Calu3 (cell line): Measurements from ENCODE around the gene AASS. TPM values are rescaled to one million over a fixed set of nuclear protein-coding genes. Genes with fewer than 3 reads are reported as not detected.
A peak's percentile ranks its signal among the peaks of the same experiment; 100 is the strongest.

Source experiments
- BruUV-seq: library from RNA; stranded (reverse); fragments of 400-500 nt; replicated peaks from 2 replicates; lab custom pipeline; 2021; lab: Mats Ljungman, UMichigan
- CTCF ChIA-PET: fragments of 300-600 bp; sonication (Branson Sonifier 250); formaldehyde crosslinking; loops from one replicate; lab custom pipeline; 2022; ENCODE audit warnings: antibody characterized with exemption; lab: Charles Lee
- DNase-seq: peaks from one replicate; pipeline ENCODE4 v3.0.0; 2022
- H3K27ac Mint-ChIP-seq: one replicate; pipeline ENCODE4 v1.8.0; 2022; ENCODE audit warnings: mixed read lengths; ENCODE audit not compliant: unreplicated experiment
- H3K27me3 Mint-ChIP-seq: one replicate; pipeline ENCODE4 v1.8.0; 2022; ENCODE audit warnings: mixed read lengths; ENCODE audit not compliant: unreplicated experiment
- H3K36me3 Mint-ChIP-seq: one replicate; pipeline ENCODE4 v1.8.0; 2022; ENCODE audit warnings: mild to moderate bottlenecking, moderate library complexity, mixed read lengths; ENCODE audit not compliant: insufficient read depth, unreplicated experiment
- H3K4me1 Mint-ChIP-seq: one replicate; pipeline ENCODE4 v1.8.0; 2022; ENCODE audit warnings: mild to moderate bottlenecking, low read depth, mixed read lengths; ENCODE audit not compliant: unreplicated experiment
- H3K4me3 Mint-ChIP-seq: one replicate; pipeline ENCODE4 v1.8.0; 2022; ENCODE audit warnings: mild to moderate bottlenecking, low read depth, moderate library complexity, mixed read lengths; ENCODE audit not compliant: unreplicated experiment
- H3K9me3 Mint-ChIP-seq: one replicate; pipeline ENCODE4 v1.8.0; 2022; ENCODE audit warnings: low read depth, mixed read lengths; ENCODE audit not compliant: unreplicated experiment
- CTCF ChIP-seq: fragments of 200-600 bp; IDR thresholded peaks from one replicate; pipeline ENCODE4 v1.8.0; 2022; ENCODE audit warnings: antibody characterized with exemption; ENCODE audit not compliant: unreplicated experiment
- intact Hi-C: fragments of 100-400 bp; cut with micrococcal nuclease; formaldehyde crosslinking; loops from one replicate; pipeline ENCODE4 v1.10.0; 2022; ENCODE audit not compliant: unreplicated experiment
- total RNA-seq: library from RNA; stranded (reverse); gene quantifications from 2 replicates; pipeline ENCODE4 v1.2.3, GENCODE V29; 2022

AASS gene
- total RNA-seq, 1 experiment from 2014 or later: 18.7 TPM

DNA sequence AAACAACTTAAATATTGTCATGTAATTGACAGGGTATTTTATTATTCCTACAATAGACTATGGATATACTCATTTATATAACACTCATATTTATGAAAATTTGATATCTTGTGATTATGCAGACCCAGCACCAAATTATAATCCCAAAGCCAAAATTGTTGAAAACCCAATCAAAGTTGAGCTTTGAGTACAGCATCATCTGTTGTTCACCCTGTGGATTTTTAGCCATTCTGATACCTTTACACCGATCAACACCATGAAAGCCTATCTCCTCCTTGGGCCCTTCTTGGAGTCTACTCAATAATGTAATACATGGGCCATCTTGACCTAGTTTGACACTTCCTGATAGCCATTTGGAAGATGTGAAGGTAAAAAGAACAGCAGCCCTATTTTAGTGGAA, 49.5 kb downstream of the AASS start:
- no peak for DNase-seq
- TF ChIP-seq CTCF: no peak
- H3K36me3 Mint-ChIP-seq: no peaks in the 10 kb centered on the region
- no peaks in the 10 kb centered on the region for H3K9me3 Mint-ChIP-seq
- no peak overlapping the region for H3K4me3 Mint-ChIP-seq
- no peaks in the 10 kb centered on the region for H3K27me3 Mint-ChIP-seq
- H3K27ac Mint-ChIP-seq: no peak overlapping the region
- intact Hi-C loops: loop anchor here (5.0 kb wide), 1 partner anchor 123 kb away; no protein-coding TSS in a partner anchor
- BruUV-seq: no TSS peak
- CTCF ChIA-PET: interaction anchor here (0.6 kb wide), 1 partner anchor 210 kb away, joined by 5 read pairs; the partner anchor contains the start of gene FEZF1
- H3K4me1 Mint-ChIP-seq: no peaks in the 10 kb centered on the region

DNA sequence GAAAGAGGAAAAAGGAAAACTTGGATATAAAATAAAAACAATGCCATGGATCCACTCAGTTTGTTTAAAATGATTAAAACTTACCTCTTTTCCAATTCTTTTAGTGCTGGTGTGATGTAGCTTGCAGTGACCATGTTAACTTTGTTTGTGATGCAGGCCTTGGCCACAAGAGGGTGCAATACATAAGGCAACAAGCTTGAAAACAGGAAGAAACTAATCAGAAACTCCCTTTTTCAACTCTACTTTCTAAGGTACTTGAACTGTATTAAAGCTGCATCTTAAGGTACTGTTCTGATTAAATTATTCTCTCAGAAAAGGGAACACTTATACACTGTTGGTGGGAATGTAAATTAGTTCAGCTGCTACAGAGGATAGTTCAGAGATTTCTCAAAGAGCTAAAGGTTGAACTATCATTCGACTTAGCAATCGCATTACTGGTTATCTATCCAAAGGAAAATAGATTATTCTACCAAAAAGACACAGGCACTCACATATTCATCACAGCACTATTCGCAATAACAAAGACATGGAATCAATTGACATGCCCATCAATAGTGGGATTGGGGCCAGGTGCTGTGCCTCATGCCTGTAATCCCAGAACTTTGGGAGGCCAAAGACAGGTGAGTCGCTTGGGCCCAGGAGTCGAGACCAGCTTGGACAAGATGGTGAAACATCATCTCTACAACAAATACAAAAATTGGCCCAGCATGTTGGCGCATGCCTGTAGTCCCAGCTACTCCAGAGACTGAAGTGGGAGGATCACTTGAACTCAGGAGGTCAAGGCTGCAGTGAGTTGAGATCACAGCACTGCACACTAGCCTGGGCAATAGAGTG, 50.9 kb downstream of the AASS start:
- no TSS peak for BruUV-seq
- Mint-ChIP-seq H3K4me3 (no peak overlapping the region), H3K4me1 (no peaks in the 10 kb centered on the region), H3K27me3 (no peaks in the 10 kb centered on the region), H3K9me3 (no peaks in the 10 kb centered on the region), H3K27ac (no peak overlapping the region), H3K36me3 (no peaks in the 10 kb centered on the region)
- peak; percentile 72 for DNase-seq
- CTCF ChIA-PET: interaction anchor here (0.5 to 1.8 kb wide), 7 partner anchors 11 to 202 kb away, joined by 3 to 6 read pairs (median 4); no protein-coding TSS in a partner anchor
- TF ChIP-seq CTCF: peak; percentile 68
- intact Hi-C loops: loop anchor here (1.0 to 5.0 kb wide), 4 partner anchors 78 to 439 kb away; no protein-coding TSS in a partner anchor

GRCh38 chr7:122082670-122083069, 61.4 kb downstream of the AASS start:
- no TSS peak for BruUV-seq
- no peak overlapping the region for H3K27ac Mint-ChIP-seq
- H3K4me1 Mint-ChIP-seq: no peaks in the 10 kb centered on the region
- intact Hi-C loops: no loop called here
- CTCF ChIA-PET: no interaction called here
- TF ChIP-seq CTCF: no peak
- H3K36me3 Mint-ChIP-seq: no peaks in the 10 kb centered on the region
- no peak overlapping the region for H3K4me3 Mint-ChIP-seq
- DNase-seq: no peak
- no peaks in the 10 kb centered on the region for H3K9me3 Mint-ChIP-seq
- H3K27me3 Mint-ChIP-seq: no peaks in the 10 kb centered on the region

DNA sequence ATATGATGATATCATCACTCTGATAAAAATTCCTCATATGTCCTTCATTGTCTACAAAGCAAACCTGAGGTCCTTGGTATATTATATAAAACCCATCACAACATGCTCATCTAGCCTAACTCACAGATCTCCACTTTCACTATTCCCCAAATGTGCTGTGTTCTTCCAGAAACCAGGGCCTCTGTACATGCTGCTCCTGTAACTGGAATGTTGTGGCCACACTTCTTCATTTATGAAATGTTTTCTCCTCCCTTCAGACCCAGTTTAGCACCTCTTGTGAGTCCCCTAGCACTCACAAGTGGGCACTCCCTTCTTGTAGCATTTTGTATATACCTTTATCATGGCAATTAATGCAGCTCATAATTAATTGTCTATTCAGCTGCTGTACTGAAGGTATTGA, 61.9 kb downstream of the AASS start:
- no peaks in the 10 kb centered on the region for H3K9me3 Mint-ChIP-seq
- no peaks in the 10 kb centered on the region for H3K36me3 Mint-ChIP-seq
- H3K4me3 Mint-ChIP-seq: no peak overlapping the region
- no peaks in the 10 kb centered on the region for H3K27me3 Mint-ChIP-seq
- CTCF ChIA-PET: interaction anchor here (1.2 kb wide), 1 partner anchor 11 kb away, joined by 4 read pairs; no protein-coding TSS in a partner anchor
- no peak for DNase-seq
- H3K27ac Mint-ChIP-seq: no peak overlapping the region
- H3K4me1 Mint-ChIP-seq: no peaks in the 10 kb centered on the region
- TF ChIP-seq CTCF: no peak
- intact Hi-C loops: no loop called here
- BruUV-seq: no TSS peak
